HK-2 (cell line): ENCODE data around the gene AK2.
"Not testable (repeated sequence)": the region's sequence is repeated elsewhere in the genome, so short reads cannot be mapped to it uniquely, and the experiment has no call there.

Experiments
- DNase-seq: peaks from one replicate; pipeline ENCODE4 v3.0.0-alpha.2; 2018; ENCODE audit not compliant: unreplicated experiment

The AK2 gene

DNA sequence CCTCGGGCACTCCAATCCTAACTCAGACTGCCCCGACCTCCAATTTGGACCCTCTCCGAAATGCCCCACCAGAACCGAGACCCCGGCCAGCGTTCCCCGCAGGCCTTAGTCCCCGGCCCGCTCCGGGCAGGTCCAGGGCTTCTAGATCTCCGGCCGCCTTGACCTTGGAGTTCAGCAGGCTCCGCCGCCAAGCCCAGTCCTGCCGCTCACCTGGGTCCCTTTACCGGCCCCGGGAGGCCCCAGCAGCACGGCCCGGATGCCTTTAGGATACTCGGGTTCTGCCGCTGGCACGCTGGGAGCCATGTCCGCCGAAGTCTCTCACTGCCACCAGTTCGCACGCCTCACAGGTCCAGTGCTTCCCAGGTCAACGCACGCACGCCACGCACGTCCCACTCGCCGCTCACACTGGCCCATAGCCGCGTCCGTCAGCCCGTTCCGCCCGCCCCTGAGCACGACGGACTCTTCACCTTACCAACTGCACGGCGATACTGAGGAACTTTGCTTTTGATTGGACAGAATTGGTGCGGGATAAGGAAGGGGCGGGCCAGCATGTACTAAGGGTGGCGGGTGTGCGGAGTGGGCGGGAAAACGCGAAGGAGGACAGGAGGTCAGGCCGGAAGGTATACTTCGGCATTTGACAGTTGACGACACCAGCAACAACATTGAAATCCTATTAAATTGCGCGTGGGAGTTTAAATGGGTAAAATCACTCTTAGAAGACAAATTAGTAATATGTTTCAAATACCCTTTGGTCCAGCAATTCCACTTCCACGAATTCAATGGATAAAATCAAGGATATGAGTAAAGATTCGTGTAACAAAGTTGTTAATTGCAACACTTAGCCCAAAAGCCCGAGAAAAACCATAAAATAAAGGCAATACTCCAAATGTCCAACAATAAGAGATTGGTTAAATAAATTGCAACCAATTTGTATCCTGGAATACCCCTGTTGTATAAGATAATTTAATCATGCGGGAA lies at the start of gene AK2:
TSS of gene AK2 (minus strand) at position 358 of the 978 bp plus-strand sequence. CDS start at position 303, 55 bp downstream.
- DNase-seq, result peak; percentile 99

- no peak for DNase-seq
Measured at GRCh38 chr1:33086384-33086850, 49.7 kb upstream of the AK2 start.

DNA sequence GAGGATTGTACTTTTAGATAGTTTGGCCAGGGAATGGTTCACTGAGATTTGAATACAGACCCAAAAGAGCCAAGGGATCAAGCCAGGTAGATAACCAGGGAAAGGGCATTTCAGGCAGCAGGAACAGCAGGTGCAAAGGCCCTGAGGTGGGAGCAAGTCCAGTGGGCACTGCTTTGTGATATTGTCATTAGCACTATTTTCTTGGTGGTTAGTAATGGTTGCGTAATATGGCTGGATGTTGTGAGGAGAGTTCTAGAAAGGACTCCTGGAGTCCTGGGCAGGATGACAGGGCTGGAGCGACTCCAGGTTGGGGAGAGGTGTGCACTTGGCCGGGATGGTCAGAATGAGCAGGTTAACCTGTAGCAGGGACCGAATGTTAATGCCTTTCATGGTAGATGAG lies 48.6 kb upstream of the AK2 start:
- no peak for DNase-seq

GRCh38 chr1:33082575-33083108 lies 46.0 kb upstream of the AK2 start:
- no peak for DNase-seq

DNA sequence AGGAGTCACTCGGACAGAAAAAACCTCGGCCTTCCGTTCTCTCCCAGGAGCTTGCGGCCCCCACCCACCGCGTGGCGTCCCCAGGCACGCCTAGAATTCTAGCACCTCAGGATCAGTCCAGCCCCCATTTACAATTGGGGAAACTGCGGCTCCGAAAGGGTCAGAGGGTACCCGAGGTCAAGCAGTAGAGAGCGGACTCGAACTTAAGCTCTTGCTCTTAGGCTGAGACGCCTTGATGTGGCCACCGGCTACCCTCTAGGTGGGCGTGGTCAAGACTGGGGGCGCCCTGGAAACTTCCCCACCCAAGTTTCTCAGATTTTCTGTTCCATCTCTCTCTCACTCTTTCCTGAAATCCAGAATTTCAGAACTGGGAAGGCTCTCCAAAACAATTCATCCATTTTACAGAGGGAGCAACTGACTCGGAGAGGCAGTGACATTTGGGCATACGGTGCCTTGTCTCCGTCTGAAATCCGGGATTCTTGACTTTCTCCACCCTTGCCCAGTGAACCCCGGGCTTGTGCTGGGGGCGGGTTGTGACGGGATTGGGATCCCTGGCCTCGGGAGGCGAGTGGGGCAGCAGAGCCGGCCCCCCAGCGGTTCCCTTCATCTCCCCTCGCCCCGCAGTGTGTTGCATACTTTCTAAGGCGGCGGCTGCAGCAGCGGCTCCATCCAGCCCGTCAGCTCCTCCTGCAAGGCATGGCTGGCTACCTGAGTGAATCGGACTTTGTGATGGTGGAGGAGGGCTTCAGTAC lies 45.0 kb upstream of the AK2 start:
- DNase-seq, result no peak

DNA sequence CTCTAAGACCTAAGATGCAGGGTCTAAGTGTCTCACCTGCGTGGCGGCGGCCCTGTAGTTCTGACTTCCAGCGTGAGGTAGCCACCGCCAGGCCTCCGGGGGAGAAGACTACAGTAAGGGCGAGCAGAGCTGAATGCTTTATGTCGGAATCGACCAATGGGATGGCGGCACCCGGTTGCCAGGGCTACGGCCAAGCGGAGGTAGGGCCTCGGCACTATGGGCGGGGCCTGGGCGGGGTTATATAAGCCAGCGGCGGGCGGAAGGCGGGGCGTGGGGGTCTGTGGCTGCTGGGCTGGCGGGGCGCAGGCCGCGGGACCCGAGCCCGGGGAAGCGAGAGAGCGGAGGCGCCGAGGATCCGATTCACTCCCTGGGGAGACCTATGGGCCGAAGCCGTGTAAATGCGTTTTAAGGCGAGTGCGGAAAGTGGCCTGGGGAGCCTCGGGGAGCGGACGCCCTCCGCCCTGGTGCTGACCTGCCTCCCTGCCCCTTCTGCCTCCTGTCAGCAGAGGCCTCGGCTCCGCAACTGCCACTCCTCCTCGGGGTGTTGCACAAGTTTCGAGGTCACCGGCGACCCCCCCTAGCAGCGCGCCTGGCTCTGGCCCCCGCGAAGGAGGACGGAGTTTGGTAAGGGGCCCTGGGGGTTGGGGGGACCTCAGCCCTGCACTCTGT lies 44.3 kb upstream of the AK2 start, which contains the start of gene AZIN2:
TSS of gene AZIN2 (plus strand) at position 269 of the 669 bp plus-strand sequence. CDS start 1,097 bp downstream, outside the sequence.
- peak; percentile 96 for DNase-seq

- no peak for DNase-seq
Measured at GRCh38 chr1:33080373-33080772, 43.7 kb upstream of the AK2 start.

- no peak for DNase-seq
Measured at GRCh38 chr1:33078030-33078591, 41.4 kb upstream of the AK2 start.

GRCh38 chr1:33074193-33074945 lies 37.7 kb upstream of the AK2 start:
- no peak for DNase-seq

DNA sequence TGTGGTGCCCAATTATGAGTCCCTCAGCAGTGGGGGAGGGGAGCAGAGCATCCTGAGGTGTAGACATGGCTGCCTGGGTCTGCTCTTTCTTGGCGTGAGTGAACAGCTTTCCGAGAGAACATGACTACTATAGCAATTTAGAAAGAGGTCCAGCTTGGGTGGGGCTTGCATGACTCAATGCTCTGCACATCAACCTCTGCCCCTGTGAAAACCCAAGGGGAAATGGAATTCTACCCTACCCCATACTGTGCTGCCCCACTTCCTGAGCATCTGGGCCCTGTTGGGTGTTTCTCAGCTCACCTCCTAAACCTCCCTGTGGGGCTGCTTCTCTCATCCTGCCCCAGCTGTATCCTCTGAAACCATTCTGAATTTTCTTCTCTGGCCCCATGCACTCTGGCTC lies 36.0 kb upstream of the AK2 start:
- no peak for DNase-seq

- DNase-seq, result no peak
Measured at GRCh38 chr1:33070628-33071027, 33.9 kb upstream of the AK2 start.

DNA sequence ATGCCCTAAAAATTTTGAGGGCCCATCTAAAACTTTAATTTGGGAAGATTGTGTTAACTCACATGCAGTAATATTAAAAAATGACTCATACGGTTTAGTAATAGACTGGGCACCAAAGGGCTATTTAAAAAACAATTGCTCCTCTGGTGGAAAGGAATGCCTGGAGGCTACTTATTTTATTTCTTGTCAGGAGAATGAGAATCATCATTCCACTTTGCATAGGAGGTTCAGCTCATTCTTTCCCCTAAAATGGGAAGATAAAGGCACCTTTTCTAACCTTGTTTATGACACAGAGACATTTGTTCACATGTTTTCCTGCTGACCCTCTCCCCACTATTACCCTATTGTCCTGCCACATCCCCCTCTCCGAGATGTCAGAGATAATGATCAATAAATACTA lies 31.4 kb upstream of the AK2 start:
- not testable (repeated sequence) for DNase-seq

DNA sequence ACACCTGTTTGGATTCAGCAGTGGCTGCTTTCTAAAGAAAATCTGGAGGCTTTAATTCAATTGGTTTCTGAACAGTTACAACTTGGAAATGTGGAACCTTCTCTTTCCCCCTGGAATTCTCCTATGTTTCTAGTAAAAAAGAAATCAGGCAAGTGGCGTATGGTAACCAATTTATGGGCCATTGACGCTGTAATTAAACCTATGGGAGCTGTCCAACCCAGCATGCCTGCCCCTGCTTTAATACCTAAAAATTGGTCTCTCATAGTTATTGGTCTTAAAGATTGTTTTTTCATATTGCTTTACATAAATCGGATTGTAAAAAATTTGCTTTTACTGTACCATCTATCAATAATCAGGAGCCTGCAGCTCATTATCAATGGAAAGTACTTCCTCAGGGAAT lies 29.8 kb upstream of the AK2 start:
- DNase-seq, result not testable (repeated sequence)

DNA sequence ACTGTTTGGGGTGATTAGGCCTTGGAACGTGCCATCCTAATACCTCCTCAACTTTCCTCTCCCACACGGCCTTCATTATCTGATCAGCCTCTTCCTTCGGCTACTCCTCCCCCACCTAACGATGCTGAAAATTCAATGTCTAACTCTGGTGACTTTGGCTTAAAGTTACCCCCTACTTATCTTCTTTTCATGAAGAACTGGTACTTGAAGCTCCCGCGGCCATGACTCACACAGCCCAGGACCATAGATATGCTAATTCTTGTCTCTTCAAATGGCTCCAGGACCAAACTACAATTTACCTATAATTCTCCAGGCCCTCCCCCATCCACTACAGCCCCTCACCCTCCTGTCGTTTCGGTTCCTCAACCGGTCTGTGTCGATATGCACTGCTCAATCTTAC lies 28.6 kb upstream of the AK2 start:
- no peak for DNase-seq

GRCh38 chr1:33064284-33064683 lies 27.6 kb upstream of the AK2 start:
- DNase-seq, result not testable (repeated sequence)

- DNase-seq, result no peak
Measured at GRCh38 chr1:33061834-33062233, 25.2 kb upstream of the AK2 start.

- DNase-seq, result no peak
Measured at GRCh38 chr1:33060579-33061083, 23.9 kb upstream of the AK2 start.

GRCh38 chr1:33057095-33057494 lies 20.4 kb upstream of the AK2 start:
- no peak for DNase-seq

- no peak for DNase-seq
Measured at GRCh38 chr1:33056426-33056825, 19.7 kb upstream of the AK2 start.
